H1 (cell line): Measurements from ENCODE around the gene FOXD3. TPM values are rescaled to one million over a fixed set of nuclear protein-coding genes. Genes with fewer than 3 reads are reported as not detected.
A peak's percentile ranks its signal among the peaks of the same experiment; 100 is the strongest.

Experiments
- BACH1 ChIP-seq: IDR thresholded peaks from 2 replicates; pipeline ENCODE4 v1.6.1; 2012; ENCODE audit warnings: low read length, improper control_type of control experiment
- CHD1 ChIP-seq: IDR thresholded peaks from 2 replicates; pipeline ENCODE4 v1.6.1; 2012; ENCODE audit warnings: low read depth, low read length, improper control_type of control experiment
- EGR1 ChIP-seq: IDR thresholded peaks from 2 replicates; pipeline ENCODE4 v1.6.1; 2011; ENCODE audit warnings: low read depth, low read length, borderline replicate concordance
- FOSL1 ChIP-seq: IDR thresholded peaks from 2 replicates; pipeline ENCODE4 v1.6.1; 2011; ENCODE audit warnings: mild to moderate bottlenecking, low read depth, low read length, moderate library complexity; ENCODE audit not compliant: insufficient read depth
- JUN ChIP-seq: IDR thresholded peaks from 2 replicates; pipeline ENCODE4 v1.6.1; 2011; ENCODE audit warnings: low read depth, mild to moderate bottlenecking, improper control_type of control experiment, low read length
- KDM4A ChIP-seq: IDR thresholded peaks from one replicate; pipeline ENCODE4 v1.7.1; 2012; ENCODE audit warnings: low read depth, mild to moderate bottlenecking, moderate library complexity, low read length, inconsistent platforms; ENCODE audit not compliant: severe bottlenecking
- NANOG ChIP-seq: IDR thresholded peaks from 2 replicates; pipeline ENCODE4 v1.6.1; 2011; ENCODE audit warnings: low read length, low read depth, mild to moderate bottlenecking, inconsistent platforms; ENCODE audit not compliant: insufficient read depth, poor library complexity, severe bottlenecking
- RBBP5 ChIP-seq: IDR thresholded peaks from 2 replicates; pipeline ENCODE4 v1.7.1; 2012; ENCODE audit warnings: low read depth, mild to moderate bottlenecking, inconsistent platforms, low read length, moderate library complexity, borderline replicate concordance
- RNF2 ChIP-seq: fragments of 200-900, 300-1000 bp; sonication (generic); IDR thresholded peaks from 2 replicates; pipeline ENCODE4 v1.7.1; 2016; ENCODE audit warnings: borderline replicate concordance, low read depth, mild to moderate bottlenecking, antibody characterized with exemption, low read length; ENCODE audit not compliant: poor library complexity, severe bottlenecking; ENCODE audit errors: missing control alignments
- RXRA ChIP-seq: IDR thresholded peaks from 2 replicates; pipeline ENCODE4 v1.6.1; 2011; ENCODE audit warnings: low read depth, mild to moderate bottlenecking, low read length, moderate library complexity; ENCODE audit not compliant: insufficient read depth
- SAP30 ChIP-seq: fragments of 300-600 bp; sonication (generic); IDR thresholded peaks from 2 replicates; pipeline ENCODE4 v1.7.1; 2012; ENCODE audit warnings: low read length, moderate library complexity, mild to moderate bottlenecking, inconsistent platforms; ENCODE audit not compliant: insufficient read depth, insufficient replicate concordance
- SIRT6 ChIP-seq: IDR thresholded peaks from one replicate; pipeline ENCODE4 v1.7.1; 2012; ENCODE audit warnings: low read length, inconsistent platforms
- SP1 ChIP-seq: IDR thresholded peaks from 2 replicates; pipeline ENCODE4 v1.6.1; 2011; ENCODE audit warnings: low read depth, low read length
- SP2 ChIP-seq: IDR thresholded peaks from 2 replicates; pipeline ENCODE4 v1.6.1; 2012; ENCODE audit warnings: mild to moderate bottlenecking, low read length, inconsistent platforms
- SUZ12 ChIP-seq: fragments of 200-600 bp; sonication (generic); IDR thresholded peaks from 2 replicates; pipeline ENCODE4 v1.6.1; 2012; ENCODE audit warnings: mild to moderate bottlenecking, inconsistent platforms, low read length, moderate library complexity, mixed read lengths
- TAF1 ChIP-seq: IDR thresholded peaks from 2 replicates; pipeline ENCODE4 v1.6.1; 2011; ENCODE audit warnings: mild to moderate bottlenecking, low read depth, low read length
- TAF7 ChIP-seq: optimal IDR thresholded peaks from 2 replicates; pipeline ENCODE3; 2011; ENCODE audit warnings: low read depth, mild to moderate bottlenecking, inconsistent platforms, low read length, moderate library complexity, borderline replicate concordance
- TEAD4 ChIP-seq: IDR thresholded peaks from 2 replicates; pipeline ENCODE4 v1.6.1; 2012; ENCODE audit warnings: low read depth, low read length, inconsistent platforms, mixed read lengths
- YY1 ChIP-seq: IDR thresholded peaks from 2 replicates; pipeline ENCODE4 v1.6.1; 2011; ENCODE audit warnings: low read depth, mild to moderate bottlenecking, low read length
- polyA plus RNA-seq, 7 experiments: library from polyadenylated mRNA; depleted of rRNA in 3 of 7; stranded (reverse) in 5 of 7; unstranded in 2 of 7; fragments of >200 nt in 5 of 7; fragments of 200-250 nt in 2 of 7; gene quantifications; 1 replicate in 5 of 7; 2 replicates in 1 of 7; 4 replicates in 1 of 7; pipeline versions ENCODE4 v1.2.1 to v1.2.3, GENCODE V29; 2011 to 2013; ENCODE audit warnings: missing spikeins in 2 of 7, mixed read lengths in 2 of 7
- total RNA-seq: library from RNA; stranded (reverse); fragmentation: NEBNext Ultra II Directional; extraction: Animal tissue kit (Norgen Biotek cat#: 25700); gene quantifications from 2 replicates; pipeline ENCODE4 v1.2.1, GENCODE V29; 2021
- TF ChIP-seq, protein P1 (sequence below), 3 experiments: IDR thresholded peaks; 1 replicate in 2 of 3; 2 replicates in 1 of 3; pipeline versions ENCODE4 v1.5.1 to v1.6.1; 2011; ENCODE audit warnings: low read length in 3 of 3, mild to moderate bottlenecking in 3 of 3, inconsistent platforms in 2 of 3, low read depth in 1 of 3, moderate library complexity in 1 of 3; ENCODE audit not compliant: insufficient read depth in 1 of 3; ENCODE audit errors: control extremely low read depth in 1 of 3

The FOXD3 gene
- total and polyA plus RNA-seq, 2 of the 8 experiments (the other 6 are each of a cell fraction or from before 2014, with no cell fraction given), result 8.7 to 33.7 TPM

GRCh38 chr1:63319046-63320021, 3.0 kb upstream of the FOXD3 start (continued):
- TF ChIP-seq KDM4A (peak; percentile 23), TAF1 (0 out of 2 replicates have a peak, but pooled peaks have one; percentile 11), SAP30 (no peak), RBBP5 (peak; percentile 73; the same call in 1 of the 2 replicates), NANOG (no peak), FOSL1 (no peak), EGR1 (peak; percentile 20; the same call in 1 of the 2 replicates), RXRA (no peak), SUZ12 (peak; percentile 89), SP2 (no peak), SP1 (no peak), BACH1 (no peak), TEAD4 (no peak), YY1 (peak; percentile 65; the same call in 1 of the 2 replicates), SIRT6 (no peak), JUN (no peak), CHD1 (0 out of 2 replicates have a peak, but pooled peaks have one; percentile 38), RNF2 (no peak), TAF7 (peak; percentile 33)
- TF ChIP-seq, protein P1, sequence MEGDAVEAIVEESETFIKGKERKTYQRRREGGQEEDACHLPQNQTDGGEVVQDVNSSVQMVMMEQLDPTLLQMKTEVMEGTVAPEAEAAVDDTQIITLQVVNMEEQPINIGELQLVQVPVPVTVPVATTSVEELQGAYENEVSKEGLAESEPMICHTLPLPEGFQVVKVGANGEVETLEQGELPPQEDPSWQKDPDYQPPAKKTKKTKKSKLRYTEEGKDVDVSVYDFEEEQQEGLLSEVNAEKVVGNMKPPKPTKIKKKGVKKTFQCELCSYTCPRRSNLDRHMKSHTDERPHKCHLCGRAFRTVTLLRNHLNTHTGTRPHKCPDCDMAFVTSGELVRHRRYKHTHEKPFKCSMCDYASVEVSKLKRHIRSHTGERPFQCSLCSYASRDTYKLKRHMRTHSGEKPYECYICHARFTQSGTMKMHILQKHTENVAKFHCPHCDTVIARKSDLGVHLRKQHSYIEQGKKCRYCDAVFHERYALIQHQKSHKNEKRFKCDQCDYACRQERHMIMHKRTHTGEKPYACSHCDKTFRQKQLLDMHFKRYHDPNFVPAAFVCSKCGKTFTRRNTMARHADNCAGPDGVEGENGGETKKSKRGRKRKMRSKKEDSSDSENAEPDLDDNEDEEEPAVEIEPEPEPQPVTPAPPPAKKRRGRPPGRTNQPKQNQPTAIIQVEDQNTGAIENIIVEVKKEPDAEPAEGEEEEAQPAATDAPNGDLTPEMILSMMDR (IDR thresholded peaks at IDR 0.05; ENCODE audit: control extremely low read depth in 1 of 3, insufficient read depth in 1 of 3, low read depth in 1 of 3, low read length in 3 of 3), result no peak
